Neuronal stem cell (in vitro differentiated cells): ENCODE results near the gene AMN.

ENCODE experiments used
- DNase-seq: peaks from one replicate; pipeline ENCODE4 v3.0.0-alpha.2; 2013; ENCODE audit warnings: low spot score
- H2AFZ ChIP-seq: one replicate; pipeline ENCODE4 v1.6.1; 2013; ENCODE audit warnings: mild to moderate bottlenecking, low read length, inconsistent platforms
- H2AK5ac ChIP-seq: 2 replicates; pipeline ENCODE4 v1.6.1; 2013; ENCODE audit warnings: low read depth, mild to moderate bottlenecking, inconsistent platforms, low read length, moderate library complexity, mixed read lengths
- H2BK120ac ChIP-seq: 2 replicates; pipeline ENCODE4 v1.6.1; 2013; ENCODE audit warnings: low read depth, mild to moderate bottlenecking, inconsistent platforms, low read length, moderate library complexity, mixed read lengths
- H2BK12ac ChIP-seq: one replicate; pipeline ENCODE4 v1.6.1; 2013; ENCODE audit warnings: low read length, inconsistent platforms
- H2BK15ac ChIP-seq: 2 replicates; pipeline ENCODE4 v1.6.1; 2013; ENCODE audit warnings: mild to moderate bottlenecking, low read length, inconsistent platforms, mixed read lengths
- H2BK5ac ChIP-seq: one replicate; pipeline ENCODE4 v1.6.1; 2013; ENCODE audit warnings: inconsistent platforms, mild to moderate bottlenecking, low read length, moderate library complexity
- H3K14ac ChIP-seq: one replicate; pipeline ENCODE4 v1.6.1; 2013; ENCODE audit warnings: low read length, inconsistent platforms
- H3K18ac ChIP-seq: 2 replicates; pipeline ENCODE4 v1.6.1; 2013; ENCODE audit warnings: low read length, inconsistent platforms
- H3K23ac ChIP-seq: 2 replicates; pipeline ENCODE4 v1.6.1; 2013; ENCODE audit warnings: low read depth, mild to moderate bottlenecking, mixed read lengths, low read length, inconsistent platforms; ENCODE audit not compliant: poor library complexity
- H3K27ac ChIP-seq: replicated peaks from 3 replicates; pipeline ENCODE4 v1.5.1; 2013; ENCODE audit warnings: low read length, inconsistent platforms
- H3K27me3 ChIP-seq, 3 experiments: 2 replicates each; pipeline ENCODE4 v1.6.1; 2013; ENCODE audit warnings: low read length in 3 of 3, mild to moderate bottlenecking in 2 of 3, inconsistent platforms in 1 of 3, low read depth in 1 of 3, mixed read lengths in 1 of 3, moderate library complexity in 1 of 3; ENCODE audit not compliant: control insufficient read depth in 3 of 3, insufficient read depth in 3 of 3
- H3K36me3 ChIP-seq, 2 donors: replicated peaks in 1 of 2; 2 replicates each; pipeline ENCODE4 v1.6.1; 2013; ENCODE audit warnings: low read length in 2 of 2; ENCODE audit not compliant: control insufficient read depth in 2 of 2, insufficient read depth in 2 of 2
- H3K4ac ChIP-seq: 2 replicates; pipeline ENCODE4 v1.6.1; 2013; ENCODE audit warnings: inconsistent platforms, mild to moderate bottlenecking, low read length, moderate library complexity
- H3K4me1 ChIP-seq, 2 donors: 1 replicate in 1 of 2; 2 replicates in 1 of 2; pipeline ENCODE4 v1.6.1; 2013; ENCODE audit warnings: low read length in 2 of 2, low read depth in 1 of 2; ENCODE audit not compliant: control insufficient read depth in 2 of 2, insufficient read depth in 1 of 2
- H3K4me2 ChIP-seq: one replicate; pipeline ENCODE4 v1.6.1; 2013; ENCODE audit warnings: mild to moderate bottlenecking, low read length, inconsistent platforms; ENCODE audit not compliant: insufficient read depth, poor library complexity, severe bottlenecking
- H3K4me3 ChIP-seq, 2 donors: 2 replicates each; pipeline ENCODE4 v1.5.1; 2013; ENCODE audit warnings: low read length in 2 of 2, mild to moderate bottlenecking in 2 of 2, inconsistent platforms in 1 of 2, moderate library complexity in 1 of 2
- H3K79me1 ChIP-seq: one replicate; pipeline ENCODE4 v1.6.1; 2013; ENCODE audit warnings: low read depth, mild to moderate bottlenecking, inconsistent platforms, low read length, moderate library complexity
- H3K9ac ChIP-seq: one replicate; pipeline ENCODE4 v1.6.1; 2013; ENCODE audit warnings: mild to moderate bottlenecking, low read depth, low read length, inconsistent platforms; ENCODE audit not compliant: poor library complexity
- H3K9me3 ChIP-seq, 2 donors: replicated peaks in 1 of 2; 2 replicates each; pipeline versions ENCODE3 to v1.6.1; 2013; ENCODE audit warnings: low read length in 2 of 2, mild to moderate bottlenecking in 2 of 2, inconsistent platforms in 1 of 2, low read depth in 1 of 2, mixed read lengths in 1 of 2, moderate library complexity in 1 of 2; ENCODE audit not compliant: control insufficient read depth in 2 of 2, insufficient read depth in 1 of 2
- H4K8ac ChIP-seq: one replicate; pipeline ENCODE4 v1.6.1; 2013; ENCODE audit warnings: low read depth, mild to moderate bottlenecking, inconsistent platforms, low read length, moderate library complexity
- H4K91ac ChIP-seq: one replicate; pipeline ENCODE4 v1.6.1; 2013; ENCODE audit warnings: low read length, low read depth, mild to moderate bottlenecking, inconsistent platforms; ENCODE audit not compliant: poor library complexity
- WGBS, 2 donors: extraction: QIAGEN DNeasy Blood & Tissue Kit; methylation state at CpG; one replicate each; pipeline ENCODE4 v1.1.7; 2013; ENCODE audit warnings: missing lambda C conversion rate in 2 of 2, mixed read lengths in 1 of 2; ENCODE audit not compliant: insufficient read length in 2 of 2, insufficient replicate concordance in 1 of 2; ENCODE audit errors: extremely low coverage in 2 of 2; 5-methylcytosine and 5-hydroxymethylcytosine counted together

The AMN gene

GRCh38 chr14:102927346-102927877 lies 4.9 kb downstream of the AMN start:
- no peak overlapping the region for H4K91ac ChIP-seq
- H3K14ac ChIP-seq: peak overlapping the region; percentile 17
- H2BK120ac ChIP-seq: peak overlapping the region; percentile 61
- peaks cover 0 to 7% of the 10 kb centered on the region in 2 donors for H3K36me3 ChIP-seq
- H3K79me1 ChIP-seq: peaks cover 7% of the 10 kb centered on the region
- H2AFZ ChIP-seq: peak overlapping the region; percentile 96
- H3K4me3 ChIP-seq: peak overlapping the region in 1 of 2 donors; percentile 44
- peak overlapping the region; percentile 97 for H2AK5ac ChIP-seq
- H3K18ac ChIP-seq: peak overlapping the region; percentile 96
- H3K27ac ChIP-seq: no peak overlapping the region
- peak overlapping the region; percentile 17 for H4K8ac ChIP-seq
- peak overlapping the region; percentile 84 for H3K9ac ChIP-seq
- H3K4me2 ChIP-seq: peak overlapping the region; percentile 89
- peaks cover 0 to 5% of the 10 kb centered on the region in 2 donors for H3K9me3 ChIP-seq
- H3K4ac ChIP-seq: no peak overlapping the region
- WGBS, 2 donors: no CpG with 5 or more reads among the region's 19 CpGs
- peak overlapping the region; percentile 97 for H2BK12ac ChIP-seq
- peak overlapping the region; percentile 75 for H2BK15ac ChIP-seq
- H2BK5ac ChIP-seq: no peak overlapping the region
- peaks cover 12 to 15% of the 10 kb centered on the region in 2 donors for H3K4me1 ChIP-seq
- no peak for DNase-seq
- H3K27me3 ChIP-seq: peaks cover 22 to 75% (median 34%) of the 10 kb centered on the region in 3 experiments
- H3K23ac ChIP-seq: peak overlapping the region; percentile 98

- Histone ChIP-seq H4K8ac (peak overlapping the region; percentile 17), H2AK5ac (peak overlapping the region; percentile 97), H2BK5ac (no peak overlapping the region), H3K27ac (no peak overlapping the region), H2BK120ac (peak overlapping the region; percentile 61), H2AFZ (peak overlapping the region; percentile 96), H2BK15ac (peak overlapping the region; percentile 75), H3K9me3 (peaks cover 0 to 5% of the 10 kb centered on the region in 2 donors), H4K91ac (no peak overlapping the region), H3K23ac (peak overlapping the region; percentile 98), H3K18ac (peak overlapping the region; percentile 96), H3K4me3 (peak overlapping the region; percentile 54 to 82), H3K4me2 (peak overlapping the region; percentile 89), H3K36me3 (peaks cover 2 to 10% of the 10 kb centered on the region in 2 donors), H3K4ac (no peak overlapping the region), H3K14ac (peak overlapping the region; percentile 71), H3K9ac (peak overlapping the region; percentile 84), H3K4me1 (peaks cover 12 to 15% of the 10 kb centered on the region in 2 donors), H3K79me1 (peaks cover 7% of the 10 kb centered on the region), H2BK12ac (peak overlapping the region; percentile 97), H3K27me3 (peaks cover 22 to 69% (median 34%) of the 10 kb centered on the region in 3 experiments)
- no CpG with 5 or more reads among the region's 35 CpGs for WGBS, 2 donors
- DNase-seq: no peak
These were observed 5.5 kb downstream of the AMN start for GRCh38 chr14:102927878-102928411.

- Histone ChIP-seq H3K36me3 (peaks cover 5 to 17% of the 10 kb centered on the region in 2 donors), H2BK15ac (peak overlapping the region; percentile 81), H3K18ac (peak overlapping the region; percentile 98), H2AK5ac (peak overlapping the region; percentile 99), H2AFZ (peak overlapping the region; percentile 96), H3K79me1 (peaks cover 8% of the 10 kb centered on the region), H3K14ac (peak overlapping the region; percentile 100), H2BK12ac (peak overlapping the region; percentile 98), H3K4me2 (peak overlapping the region; percentile 89), H4K91ac (no peak overlapping the region), H2BK120ac (no peak overlapping the region), H4K8ac (peak overlapping the region; percentile 65), H3K9me3 (peaks cover 0 to 5% of the 10 kb centered on the region in 2 donors), H2BK5ac (peak overlapping the region; percentile 24), H3K27me3 (peaks cover 22 to 63% (median 34%) of the 10 kb centered on the region in 3 experiments), H3K4me3 (peak overlapping the region; percentile 54 to 82), H3K23ac (peak overlapping the region; percentile 94), H3K4me1 (peaks cover 12 to 15% of the 10 kb centered on the region in 2 donors), H3K4ac (peak overlapping the region; percentile 66), H3K27ac (no peak overlapping the region), H3K9ac (peak overlapping the region; percentile 88)
- WGBS, 2 donors: no CpG with 5 or more reads among the region's 94 CpGs
- peak; percentile 66 for DNase-seq
These were observed 6.2 kb downstream of the AMN start for GRCh38 chr14:102928412-102929240.
